ENCODE data around the gene POLD3. TPM values are rescaled to one million over a fixed set of nuclear protein-coding genes. Genes with fewer than 3 reads are reported as not detected.

Gene POLD3
- total and polyA plus RNA-seq, 2 of the 8 experiments (the other 6 are each of a cell fraction or from before 2014, with no cell fraction given), result 18.1 to 29.3 TPM

GRCh38 chr11:74672956-74673692 lies 80.7 kb downstream of the POLD3 start (continued):
- TF ChIP-seq CTBP2 (IDR thresholded peaks at IDR 0.05; ENCODE audit: borderline replicate concordance, insufficient read depth, insufficient read length, low read length) (no peak), RFX5 (IDR thresholded peaks at IDR 0.05; ENCODE audit: borderline replicate concordance, low read depth, low read length) (no peak), CBX5 (IDR thresholded peaks at IDR 0.05; ENCODE audit: low read depth, low read length) (no peak), SP2 (IDR thresholded peaks at IDR 0.05; ENCODE audit: low read length) (no peak), TAF7 (optimal IDR thresholded peaks at IDR 0.05; ENCODE audit: borderline replicate concordance, low read depth, low read length) (no peak), CBX8 (IDR thresholded peaks at IDR 0.05; ENCODE audit: borderline replicate concordance, low read depth, low read length) (no peak), BRCA1 (IDR thresholded peaks at IDR 0.05; ENCODE audit: low read depth, low read length) (no peak), YY1 (IDR thresholded peaks at IDR 0.05; ENCODE audit: low read depth, low read length) (no peak), TBP (IDR thresholded peaks at IDR 0.05; ENCODE audit: low read depth, low read length) (no peak)
